ENCODE results near the gene LDLRAD4. TPM values are rescaled to one million over a fixed set of nuclear protein-coding genes. Genes with fewer than 3 reads are reported as not detected.

Gene LDLRAD4
- polyA plus RNA-seq, 1 experiment: not detected

GRCh38 chr18:13477147-13477683, 258.7 kb downstream of the LDLRAD4 start:
- Histone ChIP-seq H3K27me3 (ENCODE audit: control insufficient read depth, insufficient read depth, low read length) (no peaks in the 10 kb centered on the region), H3K4me3 (ENCODE audit: low read depth, low read length) (no peak overlapping the region), H3K27ac (ENCODE audit: low read depth, low read length) (no peak overlapping the region), H3K9me3 (ENCODE audit: control insufficient read depth, insufficient read depth, low read length) (no peaks in the 10 kb centered on the region)
- CTCF ChIA-PET: no interaction called here
- TF ChIP-seq, protein P1, sequence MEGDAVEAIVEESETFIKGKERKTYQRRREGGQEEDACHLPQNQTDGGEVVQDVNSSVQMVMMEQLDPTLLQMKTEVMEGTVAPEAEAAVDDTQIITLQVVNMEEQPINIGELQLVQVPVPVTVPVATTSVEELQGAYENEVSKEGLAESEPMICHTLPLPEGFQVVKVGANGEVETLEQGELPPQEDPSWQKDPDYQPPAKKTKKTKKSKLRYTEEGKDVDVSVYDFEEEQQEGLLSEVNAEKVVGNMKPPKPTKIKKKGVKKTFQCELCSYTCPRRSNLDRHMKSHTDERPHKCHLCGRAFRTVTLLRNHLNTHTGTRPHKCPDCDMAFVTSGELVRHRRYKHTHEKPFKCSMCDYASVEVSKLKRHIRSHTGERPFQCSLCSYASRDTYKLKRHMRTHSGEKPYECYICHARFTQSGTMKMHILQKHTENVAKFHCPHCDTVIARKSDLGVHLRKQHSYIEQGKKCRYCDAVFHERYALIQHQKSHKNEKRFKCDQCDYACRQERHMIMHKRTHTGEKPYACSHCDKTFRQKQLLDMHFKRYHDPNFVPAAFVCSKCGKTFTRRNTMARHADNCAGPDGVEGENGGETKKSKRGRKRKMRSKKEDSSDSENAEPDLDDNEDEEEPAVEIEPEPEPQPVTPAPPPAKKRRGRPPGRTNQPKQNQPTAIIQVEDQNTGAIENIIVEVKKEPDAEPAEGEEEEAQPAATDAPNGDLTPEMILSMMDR (IDR thresholded peaks at IDR 0.05; ENCODE audit: low read depth, low read length): no peak
- DNase-seq (ENCODE audit: low read depth, low spot score): no peak
- POLR2A ChIA-PET: no interaction called here

DNA sequence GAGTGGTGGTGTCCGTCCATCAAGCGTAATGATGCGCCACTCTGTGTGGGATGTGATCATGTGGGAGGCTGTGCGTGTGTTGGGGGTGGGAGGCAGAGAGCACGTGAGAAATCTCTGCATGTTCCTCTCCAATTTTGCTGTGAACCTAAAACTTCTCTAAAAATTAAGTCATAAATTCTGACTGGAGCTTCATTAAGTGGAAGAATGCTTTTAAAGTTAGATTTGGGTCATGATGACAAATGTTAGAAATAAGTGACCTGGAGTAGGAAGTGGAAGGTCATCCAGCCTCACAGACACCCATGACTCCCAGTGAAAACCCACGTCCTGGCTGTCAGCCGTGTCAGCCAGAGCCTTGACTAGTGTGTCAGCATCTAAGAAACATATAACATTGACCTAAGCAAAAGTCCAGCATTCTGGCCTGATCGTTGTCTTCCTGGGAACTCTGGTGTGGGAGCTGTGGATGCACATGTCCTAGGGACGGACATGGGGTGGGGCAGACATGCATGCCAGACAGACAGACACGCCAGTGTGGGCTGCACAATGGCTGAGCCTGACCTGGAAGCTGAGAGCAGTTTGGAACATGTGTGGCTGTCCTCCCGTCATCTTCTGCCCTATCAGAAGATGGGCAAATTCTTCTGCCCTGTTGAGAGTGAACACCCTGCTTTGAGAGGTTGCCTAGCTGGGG, 262.2 kb downstream of the LDLRAD4 start:
- no peaks in the 10 kb centered on the region for H3K9me3 ChIP-seq (ENCODE audit: control insufficient read depth, insufficient read depth, low read length)
- no peaks in the 10 kb centered on the region for H3K27me3 ChIP-seq (ENCODE audit: control insufficient read depth, insufficient read depth, low read length)
- POLR2A ChIA-PET: no interaction called here
- DNase-seq (ENCODE audit: low read depth, low spot score): no peak
- TF ChIP-seq, protein P1 (IDR thresholded peaks at IDR 0.05; ENCODE audit: low read depth, low read length): no peak
- H3K4me3 ChIP-seq (ENCODE audit: low read depth, low read length): no peak overlapping the region
- CTCF ChIA-PET: no interaction called here
- H3K27ac ChIP-seq (ENCODE audit: low read depth, low read length): no peak overlapping the region

DNA sequence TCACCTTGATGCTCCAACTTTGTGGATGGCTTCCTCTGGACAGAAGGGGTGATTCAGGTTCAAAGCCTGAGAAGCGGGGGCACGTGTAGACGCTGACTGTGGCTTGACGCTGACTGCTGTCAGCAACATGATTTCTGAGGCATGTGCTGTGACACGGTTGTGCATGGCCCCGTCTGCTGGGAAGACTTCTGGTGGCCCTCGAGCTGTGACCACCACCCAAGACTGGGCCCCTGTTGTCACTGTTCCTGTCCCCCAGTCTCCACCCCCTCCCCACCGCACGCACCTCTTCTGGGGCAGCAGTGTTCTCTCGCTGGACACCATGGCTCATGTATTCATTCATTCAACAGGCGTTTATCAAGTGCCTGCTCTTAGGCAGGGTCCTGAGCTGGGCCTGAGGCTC, 262.8 kb downstream of the LDLRAD4 start:
- Histone ChIP-seq H3K27me3 (ENCODE audit: control insufficient read depth, insufficient read depth, low read length) (no peaks in the 10 kb centered on the region), H3K9me3 (ENCODE audit: control insufficient read depth, insufficient read depth, low read length) (no peaks in the 10 kb centered on the region), H3K27ac (ENCODE audit: low read depth, low read length) (no peak overlapping the region), H3K4me3 (ENCODE audit: low read depth, low read length) (no peak overlapping the region)
- ChIA-PET POLR2A (no interaction called here), CTCF (no interaction called here)
- TF ChIP-seq, protein P1 (IDR thresholded peaks at IDR 0.05; ENCODE audit: low read depth, low read length): no peak
- no peak for DNase-seq (ENCODE audit: low read depth, low spot score)

- no peak for DNase-seq (ENCODE audit: low read depth, low spot score)
- Histone ChIP-seq H3K27me3 (ENCODE audit: control insufficient read depth, insufficient read depth, low read length) (no peaks in the 10 kb centered on the region), H3K27ac (ENCODE audit: low read depth, low read length) (no peak overlapping the region), H3K9me3 (ENCODE audit: control insufficient read depth, insufficient read depth, low read length) (no peaks in the 10 kb centered on the region), H3K4me3 (ENCODE audit: low read depth, low read length) (no peak overlapping the region)
- POLR2A ChIA-PET: no interaction called here
- TF ChIP-seq, protein P1 (IDR thresholded peaks at IDR 0.05; ENCODE audit: low read depth, low read length): no peak
- CTCF ChIA-PET: no interaction called here
These were observed 263.5 kb downstream of the LDLRAD4 start for GRCh38 chr18:13481820-13482617.

DNA sequence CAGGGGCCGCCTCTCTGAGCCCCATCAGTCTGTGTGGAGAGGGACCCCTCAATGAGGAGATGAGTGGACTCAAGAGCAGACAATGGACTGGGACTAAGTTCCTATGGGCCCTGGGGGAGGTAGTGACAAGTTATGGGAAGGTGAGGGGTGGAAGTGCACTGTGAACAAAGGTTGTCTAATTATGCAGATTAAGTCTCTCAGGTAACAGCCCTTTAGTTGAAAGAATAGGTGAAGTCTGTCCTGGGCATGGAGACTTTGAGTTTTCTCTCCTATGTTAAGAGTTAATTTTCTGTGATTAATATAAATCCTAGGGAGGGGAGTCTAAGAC, 264.0 kb downstream of the LDLRAD4 start:
- TF ChIP-seq, protein P1 (IDR thresholded peaks at IDR 0.05; ENCODE audit: low read depth, low read length): no peak
- POLR2A ChIA-PET: no interaction called here
- Histone ChIP-seq H3K9me3 (ENCODE audit: control insufficient read depth, insufficient read depth, low read length) (no peaks in the 10 kb centered on the region), H3K27ac (ENCODE audit: low read depth, low read length) (no peak overlapping the region), H3K27me3 (ENCODE audit: control insufficient read depth, insufficient read depth, low read length) (no peaks in the 10 kb centered on the region), H3K4me3 (ENCODE audit: low read depth, low read length) (no peak overlapping the region)
- no peak for DNase-seq (ENCODE audit: low read depth, low spot score)
- CTCF ChIA-PET: no interaction called here
